ENCODE measurements around the gene KCNIP1.

Gene KCNIP1

DNA sequence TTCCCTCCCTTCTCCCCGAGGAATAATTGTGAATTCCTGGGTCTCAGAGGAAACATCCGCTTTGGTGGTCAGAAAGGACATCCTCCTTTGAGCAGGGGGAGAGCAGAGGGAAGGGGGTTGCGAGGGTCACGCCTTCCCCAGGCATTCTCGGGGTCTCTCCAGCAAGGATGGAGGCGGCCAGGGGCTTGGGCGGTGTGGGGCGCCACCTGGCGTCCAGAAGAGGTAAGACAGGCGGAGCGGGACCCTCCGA, 129.1 kb downstream of the KCNIP1 start:
- Histone ChIP-seq H3K79me2 (ENCODE audit: insufficient read depth, low read length) (no peaks in the 10 kb centered on the region), H3K4me3 (ENCODE audit: low read depth, low read length, poor library complexity, severe bottlenecking) (no peak overlapping the region), H3K9ac (ENCODE audit: low read length) (no peak overlapping the region), H3K27me3 (ENCODE audit: insufficient read depth, low read length) (no peaks in the 10 kb centered on the region), H3K36me3 (ENCODE audit: insufficient read depth, low read length) (no peaks in the 10 kb centered on the region), H3F3A (ENCODE audit: insufficient read depth, low read length) (no peaks in the 10 kb centered on the region), H3K9me2 (ENCODE audit: low read depth, low read length) (no peaks in the 10 kb centered on the region), H3K4me1 (ENCODE audit: insufficient read depth, low read length, severe bottlenecking) (no peaks in the 10 kb centered on the region), H3K9me3 (ENCODE audit: low read length) (no peaks in the 10 kb centered on the region), H4K20me1 (ENCODE audit: insufficient read depth, low read length) (no peaks in the 10 kb centered on the region), H3K4me2 (ENCODE audit: low read length) (no peak overlapping the region), H2AFZ (ENCODE audit: low read length) (no peak overlapping the region), H3K27ac (ENCODE audit: low read depth, low read length, poor library complexity, severe bottlenecking) (no peak overlapping the region)
- TF ChIP-seq EZH2 (IDR thresholded peaks at IDR 0.05; ENCODE audit: borderline replicate concordance, low read length), result no peak
- TF ChIP-seq CTCF (IDR thresholded peaks at IDR 0.05; ENCODE audit: low read length), result peak; percentile 95

DNA sequence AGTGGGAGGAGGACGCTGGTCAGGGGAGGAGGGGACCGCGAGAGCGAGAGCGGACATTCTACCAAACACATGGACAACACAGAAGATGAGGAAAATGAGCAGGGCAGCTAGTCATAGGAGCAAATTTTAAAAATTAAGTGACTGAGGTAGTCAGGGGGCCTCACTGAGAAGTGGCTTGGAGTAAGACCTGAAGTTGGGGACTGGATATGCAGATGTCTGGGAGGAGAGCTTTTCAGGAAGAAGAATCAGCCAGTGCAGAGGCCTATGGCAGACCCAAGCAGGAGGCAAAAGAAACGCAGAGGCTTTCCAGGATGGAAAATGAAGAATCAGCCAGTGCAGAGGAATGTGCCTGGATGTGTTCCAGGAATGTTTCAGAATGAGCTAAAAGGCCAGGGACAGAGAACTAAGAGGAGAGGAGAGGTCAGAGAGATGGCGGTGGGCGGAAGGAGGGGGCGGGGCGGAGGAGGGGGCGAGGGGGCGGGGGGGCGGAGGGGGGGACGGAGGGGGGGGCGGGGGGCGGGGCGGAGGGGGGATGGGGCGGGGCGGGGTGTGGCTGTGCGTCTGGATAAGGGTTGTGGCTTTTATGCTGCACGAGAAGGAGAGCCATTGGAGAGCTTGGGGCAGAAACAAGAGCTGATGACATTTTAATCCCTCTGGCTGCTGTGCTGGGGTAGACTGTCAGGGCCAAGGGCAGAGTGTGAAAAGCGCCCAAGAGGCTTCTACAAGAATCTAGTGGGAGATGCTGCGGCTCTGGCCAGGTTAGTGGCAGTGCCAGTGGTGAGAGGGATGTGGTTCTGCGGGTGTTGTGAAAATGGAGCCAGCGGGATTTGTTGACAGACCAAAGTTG, 129.6 kb downstream of the KCNIP1 start:
- TF ChIP-seq CTCF (IDR thresholded peaks at IDR 0.05; ENCODE audit: low read length) (no peak), EZH2 (IDR thresholded peaks at IDR 0.05; ENCODE audit: borderline replicate concordance, low read length) (no peak)
- H3K4me2 ChIP-seq (ENCODE audit: low read length), result no peak overlapping the region
- H3K27me3 ChIP-seq (ENCODE audit: insufficient read depth, low read length), result no peaks in the 10 kb centered on the region
- no peaks in the 10 kb centered on the region for H3K79me2 ChIP-seq (ENCODE audit: insufficient read depth, low read length)
- H3K4me3 ChIP-seq (ENCODE audit: low read depth, low read length, poor library complexity, severe bottlenecking), result no peak overlapping the region
- no peaks in the 10 kb centered on the region for H3K36me3 ChIP-seq (ENCODE audit: insufficient read depth, low read length)
- no peak overlapping the region for H2AFZ ChIP-seq (ENCODE audit: low read length)
- no peaks in the 10 kb centered on the region for H3F3A ChIP-seq (ENCODE audit: insufficient read depth, low read length)
- H3K9ac ChIP-seq (ENCODE audit: low read length), result no peak overlapping the region
- no peaks in the 10 kb centered on the region for H3K4me1 ChIP-seq (ENCODE audit: insufficient read depth, low read length, severe bottlenecking)
- H3K27ac ChIP-seq (ENCODE audit: low read depth, low read length, poor library complexity, severe bottlenecking), result no peak overlapping the region
- H4K20me1 ChIP-seq (ENCODE audit: insufficient read depth, low read length), result no peaks in the 10 kb centered on the region
- H3K9me2 ChIP-seq (ENCODE audit: low read depth, low read length), result no peaks in the 10 kb centered on the region
- no peaks in the 10 kb centered on the region for H3K9me3 ChIP-seq (ENCODE audit: low read length)

DNA sequence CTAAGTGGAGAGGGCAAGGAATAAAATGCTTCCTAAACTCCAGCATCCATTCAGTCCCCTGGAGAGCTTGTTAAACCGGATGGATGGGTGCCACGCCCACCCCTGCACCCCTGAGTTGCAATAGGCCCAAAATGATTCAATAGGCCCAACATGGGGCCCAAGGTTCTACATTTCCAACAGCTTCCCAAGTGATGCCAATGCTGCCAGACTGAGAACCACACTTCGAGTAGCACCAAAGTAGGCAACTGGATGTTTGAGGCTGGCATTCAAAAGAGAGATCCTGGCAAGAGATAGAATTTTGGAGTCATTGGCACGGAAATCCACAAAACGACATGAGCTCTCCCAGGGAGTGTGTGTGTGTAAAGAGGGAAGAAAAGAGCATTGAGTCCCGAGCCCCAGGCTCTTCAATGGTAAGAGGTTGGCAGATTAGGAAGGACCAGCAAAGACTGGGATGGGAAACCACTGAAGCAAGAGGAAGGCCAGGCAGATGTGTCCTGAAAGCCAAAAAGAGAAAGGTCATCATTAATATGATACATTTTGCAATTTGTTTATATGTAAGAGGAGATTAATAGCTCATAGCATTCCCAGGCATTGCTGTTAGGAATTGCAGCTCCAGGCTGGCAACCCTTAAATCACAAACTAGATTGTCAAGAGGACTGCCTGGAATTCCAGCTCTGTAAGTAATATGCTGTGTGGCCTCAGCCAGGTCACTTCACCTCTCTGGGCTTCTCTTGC, 130.6 kb downstream of the KCNIP1 start:
- Histone ChIP-seq H3K9ac (ENCODE audit: low read length) (no peak overlapping the region), H3K4me2 (ENCODE audit: low read length) (no peak overlapping the region), H3K27ac (ENCODE audit: low read depth, low read length, poor library complexity, severe bottlenecking) (no peak overlapping the region)

More for the DNA sequence above, 130.6 kb downstream of the KCNIP1 start:
- Histone ChIP-seq H3K79me2 (ENCODE audit: insufficient read depth, low read length) (no peaks in the 10 kb centered on the region), H3K4me1 (ENCODE audit: insufficient read depth, low read length, severe bottlenecking) (no peaks in the 10 kb centered on the region), H3F3A (ENCODE audit: insufficient read depth, low read length) (no peaks in the 10 kb centered on the region), H3K4me3 (ENCODE audit: low read depth, low read length, poor library complexity, severe bottlenecking) (no peak overlapping the region), H4K20me1 (ENCODE audit: insufficient read depth, low read length) (no peaks in the 10 kb centered on the region), H3K27me3 (ENCODE audit: insufficient read depth, low read length) (0 out of 2 replicates have a peak, but pooled peaks cover 3% of the 10 kb centered on the region), H3K9me2 (ENCODE audit: low read depth, low read length) (no peaks in the 10 kb centered on the region), H2AFZ (ENCODE audit: low read length) (no peak overlapping the region), H3K9me3 (ENCODE audit: low read length) (no peaks in the 10 kb centered on the region), H3K36me3 (ENCODE audit: insufficient read depth, low read length) (no peaks in the 10 kb centered on the region)
- TF ChIP-seq CTCF (IDR thresholded peaks at IDR 0.05; ENCODE audit: low read length), result no peak
- TF ChIP-seq EZH2 (IDR thresholded peaks at IDR 0.05; ENCODE audit: borderline replicate concordance, low read length), result no peak
